NB4 (cell line): Measurements from ENCODE around the gene GMPR.
A peak's percentile ranks its signal among the peaks of the same experiment; 100 is the strongest.

Experiments used
- DNase-seq: peaks from one replicate; pipeline ENCODE4 v3.0.0; 2010; ENCODE audit warnings: low read depth
- H3K4me3 ChIP-seq: one replicate; pipeline ENCODE4 v1.5.1; 2011; ENCODE audit warnings: mild to moderate bottlenecking, low read depth, low read length, moderate library complexity
- MYC ChIP-seq: IDR thresholded peaks from 2 replicates; pipeline ENCODE4 v1.6.1; 2011; ENCODE audit warnings: low read depth, low read length
- POLR2A ChIP-seq: IDR thresholded peaks from 2 replicates; pipeline ENCODE4 v1.6.1; 2011; ENCODE audit warnings: mild to moderate bottlenecking; ENCODE audit not compliant: insufficient read length; ENCODE audit errors: extremely low read depth
- TF ChIP-seq, protein P1 (sequence below): IDR thresholded peaks from 2 replicates; pipeline ENCODE4 v1.6.1; 2011; ENCODE audit warnings: low read depth, low read length
- TF ChIP-seq, protein P2 (sequence below): IDR thresholded peaks from one replicate; pipeline ENCODE4 v1.5.1; 2012; ENCODE audit warnings: low read depth, low read length

The GMPR gene

DNA sequence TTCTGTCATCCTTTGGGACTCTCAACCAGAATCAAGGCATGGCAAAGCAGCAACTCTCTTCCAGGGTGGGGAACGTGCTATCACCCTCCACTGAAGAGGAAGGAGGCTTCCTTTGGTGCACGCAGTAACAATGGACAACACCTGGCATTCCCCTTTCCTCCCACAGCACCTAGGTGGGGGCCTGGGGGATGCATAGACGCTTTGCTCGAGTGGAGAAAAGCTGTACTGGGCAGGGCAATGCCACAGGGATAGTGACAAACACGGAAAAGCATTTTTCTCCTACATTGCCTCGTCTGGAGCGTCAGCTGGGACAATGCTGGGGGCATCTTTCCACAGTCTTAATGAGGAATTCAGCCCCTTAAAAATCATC lies 82.9 kb downstream of the GMPR start:
- no peak overlapping the region for H3K4me3 ChIP-seq
- TF ChIP-seq POLR2A (no peak), MYC (no peak)
- TF ChIP-seq, protein P1, sequence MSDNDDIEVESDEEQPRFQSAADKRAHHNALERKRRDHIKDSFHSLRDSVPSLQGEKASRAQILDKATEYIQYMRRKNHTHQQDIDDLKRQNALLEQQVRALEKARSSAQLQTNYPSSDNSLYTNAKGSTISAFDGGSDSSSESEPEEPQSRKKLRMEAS, result no peak
- TF ChIP-seq, protein P2, sequence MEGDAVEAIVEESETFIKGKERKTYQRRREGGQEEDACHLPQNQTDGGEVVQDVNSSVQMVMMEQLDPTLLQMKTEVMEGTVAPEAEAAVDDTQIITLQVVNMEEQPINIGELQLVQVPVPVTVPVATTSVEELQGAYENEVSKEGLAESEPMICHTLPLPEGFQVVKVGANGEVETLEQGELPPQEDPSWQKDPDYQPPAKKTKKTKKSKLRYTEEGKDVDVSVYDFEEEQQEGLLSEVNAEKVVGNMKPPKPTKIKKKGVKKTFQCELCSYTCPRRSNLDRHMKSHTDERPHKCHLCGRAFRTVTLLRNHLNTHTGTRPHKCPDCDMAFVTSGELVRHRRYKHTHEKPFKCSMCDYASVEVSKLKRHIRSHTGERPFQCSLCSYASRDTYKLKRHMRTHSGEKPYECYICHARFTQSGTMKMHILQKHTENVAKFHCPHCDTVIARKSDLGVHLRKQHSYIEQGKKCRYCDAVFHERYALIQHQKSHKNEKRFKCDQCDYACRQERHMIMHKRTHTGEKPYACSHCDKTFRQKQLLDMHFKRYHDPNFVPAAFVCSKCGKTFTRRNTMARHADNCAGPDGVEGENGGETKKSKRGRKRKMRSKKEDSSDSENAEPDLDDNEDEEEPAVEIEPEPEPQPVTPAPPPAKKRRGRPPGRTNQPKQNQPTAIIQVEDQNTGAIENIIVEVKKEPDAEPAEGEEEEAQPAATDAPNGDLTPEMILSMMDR, result no peak
- no peak for DNase-seq

DNA sequence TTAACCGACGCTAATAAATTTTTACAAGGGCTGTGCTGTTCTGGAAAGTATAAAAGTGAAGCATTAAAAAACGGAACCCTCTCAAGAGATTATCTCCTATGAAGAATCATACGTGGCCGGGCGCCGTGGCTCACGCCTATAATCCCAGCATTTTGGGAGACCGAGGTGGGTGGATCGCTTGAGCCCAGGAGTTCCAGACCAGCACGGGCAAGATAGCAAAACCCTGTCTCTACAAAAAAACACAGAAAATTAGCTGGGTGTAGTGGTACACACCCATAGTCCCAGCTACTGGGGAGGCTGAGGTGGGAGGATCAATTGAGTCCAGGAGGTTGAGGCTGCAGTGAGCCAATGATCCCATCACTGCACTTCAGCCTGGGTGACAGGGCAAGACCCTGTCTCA lies 83.4 kb downstream of the GMPR start:
- TF ChIP-seq POLR2A (no peak), MYC (no peak)
- TF ChIP-seq, protein P1, result no peak
- TF ChIP-seq, protein P2, result no peak

DNA sequence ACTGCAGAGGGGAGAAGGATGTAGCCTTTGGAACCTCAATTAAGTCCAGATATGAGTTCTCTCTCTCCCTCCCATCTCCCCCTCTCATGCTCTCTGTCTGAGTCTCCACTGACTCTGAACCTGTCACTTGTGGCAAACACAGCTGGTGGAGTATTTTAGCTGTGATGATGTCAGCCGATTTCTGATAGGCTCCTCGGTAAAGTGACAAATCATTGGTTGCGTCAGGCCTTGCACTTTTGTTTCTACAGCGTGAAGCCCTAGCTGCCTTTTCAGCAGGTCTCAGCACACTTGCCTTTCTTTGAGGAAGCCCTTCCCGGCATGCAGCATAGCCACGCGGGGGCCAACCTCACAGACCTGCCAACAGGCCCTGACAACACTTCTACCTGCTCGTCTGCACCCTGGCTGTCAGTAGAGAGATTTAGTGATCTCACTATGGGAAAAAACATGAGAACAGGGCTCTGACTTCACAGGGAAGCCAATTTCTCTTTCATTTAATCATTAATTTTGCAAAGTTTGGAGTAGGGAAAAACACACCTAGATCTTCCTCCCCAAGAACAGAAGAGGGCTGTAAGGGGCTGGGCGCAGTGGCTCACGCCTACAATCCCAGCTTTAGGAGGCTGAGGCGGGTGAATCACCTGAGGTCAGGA lies 84.4 kb downstream of the GMPR start:
- no peak overlapping the region for H3K4me3 ChIP-seq
- TF ChIP-seq, protein P1, result peak; percentile 46
- TF ChIP-seq MYC (peak; percentile 53), POLR2A (no peak)
- TF ChIP-seq, protein P2, result no peak
- peak; percentile 90 for DNase-seq

More for the DNA sequence above, 83.4 kb downstream of the GMPR start:
- DNase-seq, result no peak
- no peak overlapping the region for H3K4me3 ChIP-seq

DNA sequence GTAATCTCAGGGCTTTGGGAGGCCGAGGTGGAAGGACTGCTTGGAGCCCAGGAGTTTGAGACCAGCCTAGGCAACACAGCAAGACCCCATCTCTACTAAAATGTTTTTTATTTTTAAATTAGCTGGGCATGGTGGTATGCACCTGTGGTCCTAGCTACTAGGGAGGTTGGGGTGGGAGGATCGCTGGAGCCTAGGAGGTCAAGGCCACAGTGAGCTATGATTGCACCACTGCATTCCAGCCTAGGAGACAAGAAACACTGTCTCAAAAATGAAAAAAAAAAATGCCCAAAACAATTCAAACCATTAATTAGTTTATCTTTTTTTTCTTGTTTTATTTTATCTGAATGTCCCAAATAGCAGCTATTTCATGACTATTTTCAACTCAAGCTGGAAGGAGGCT lies 85.8 kb downstream of the GMPR start:
- H3K4me3 ChIP-seq, result no peak overlapping the region
- TF ChIP-seq, protein P1, result no peak
- TF ChIP-seq POLR2A, result no peak
- TF ChIP-seq, protein P2, result no peak
- TF ChIP-seq MYC, result no peak
- DNase-seq, result no peak

DNA sequence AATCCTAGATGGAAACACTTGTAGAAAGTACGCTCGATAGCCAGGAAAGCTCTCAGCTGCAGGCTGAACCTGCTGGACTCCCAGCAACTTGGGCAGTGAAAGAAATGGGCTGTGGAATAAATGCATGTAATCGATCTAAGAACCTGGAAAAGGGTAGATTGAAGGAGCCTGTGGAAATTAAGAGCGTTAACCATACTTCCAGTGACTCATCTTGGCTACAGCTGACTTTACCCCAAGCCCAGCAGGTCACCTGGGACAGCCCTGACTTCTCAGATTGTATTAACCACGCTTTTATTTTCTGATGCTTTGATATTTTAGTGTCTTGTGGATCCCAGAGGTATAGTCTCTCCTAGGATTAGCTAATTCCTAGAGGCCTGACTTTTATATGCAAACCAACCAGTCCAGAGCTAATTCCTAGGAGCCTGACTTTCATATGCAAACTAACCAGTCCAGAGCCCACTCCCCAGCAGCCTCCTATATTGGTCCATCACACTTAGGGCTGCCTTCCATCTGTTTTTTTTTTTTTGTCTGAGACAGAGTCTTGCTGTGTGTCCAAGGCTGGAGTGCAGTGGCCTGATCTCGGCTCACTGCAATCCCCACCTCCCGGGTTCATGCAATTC lies 86.3 kb downstream of the GMPR start:
- DNase-seq, result no peak
- no peak overlapping the region for H3K4me3 ChIP-seq
- TF ChIP-seq, protein P1, result no peak
- TF ChIP-seq MYC (no peak), POLR2A (no peak)
- TF ChIP-seq, protein P2, result no peak
